Measurements from ENCODE around the gene MIS18A. TPM values are rescaled to one million over a fixed set of nuclear protein-coding genes. Genes with fewer than 3 reads are reported as not detected.

Gene MIS18A
- total RNA-seq, 1 experiment from 2014 or later, result 27.5 TPM

DNA sequence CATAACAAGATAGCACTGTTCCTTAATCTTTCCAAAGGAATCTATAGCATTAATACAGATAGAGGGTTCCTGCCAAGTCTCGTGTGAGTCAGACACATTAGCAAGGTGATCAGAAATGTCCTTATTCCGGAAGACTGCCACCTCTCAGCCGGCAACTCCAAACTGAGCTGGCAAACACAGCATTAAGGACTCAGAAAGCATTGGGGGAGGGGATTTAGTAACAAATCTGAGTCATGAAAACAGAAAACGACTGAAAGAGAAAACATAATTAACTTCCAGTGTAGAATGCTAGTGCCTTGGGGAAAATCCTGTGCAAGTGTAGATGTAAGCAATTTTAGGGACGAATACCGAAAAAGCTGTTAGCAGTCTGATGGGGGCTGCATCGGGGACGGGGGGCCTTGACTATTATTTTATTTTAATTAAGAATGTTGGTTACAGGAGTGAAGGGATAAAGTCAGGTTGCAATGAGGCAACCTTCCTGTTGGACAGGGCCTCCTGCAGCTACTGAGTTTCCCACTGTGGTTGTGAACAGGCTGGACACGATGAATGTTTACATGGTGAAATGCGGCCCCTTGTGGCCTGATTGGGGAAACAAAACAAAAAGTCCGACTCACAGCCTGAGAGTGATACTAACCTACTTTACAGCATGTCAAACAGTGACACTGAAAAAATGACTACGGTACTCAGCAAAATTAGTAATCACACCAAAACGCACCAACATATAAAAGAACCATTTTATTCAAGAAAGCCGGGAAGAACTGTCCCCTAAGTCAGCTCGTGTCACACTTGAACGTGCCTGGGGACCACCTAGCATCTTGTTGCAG, 20.7 kb downstream of the MIS18A start:
- no peak overlapping the region for H3K27ac Mint-ChIP-seq (ENCODE audit: unreplicated experiment)
- BruUV-seq (replicated peaks), result no TSS peak
- no peak overlapping the region for H3K4me3 Mint-ChIP-seq (ENCODE audit: unreplicated experiment)
- ChIA-PET CTCF (interaction anchor here (0.6 to 2.2 kb wide), 6 partner anchors 357 to 477 kb away, joined by 3 to 12 read pairs (median 8); no protein-coding TSS in a partner anchor), POLR2A (no interaction called here)
- H3K9me3 Mint-ChIP-seq (ENCODE audit: unreplicated experiment), result no peaks in the 10 kb centered on the region
- no peaks in the 10 kb centered on the region for H3K4me1 Mint-ChIP-seq (ENCODE audit: low read depth, unreplicated experiment)
- peak; percentile 63 to 72 for DNase-seq
- peaks cover 5% of the 10 kb centered on the region for H3K36me3 Mint-ChIP-seq (ENCODE audit: insufficient read depth, unreplicated experiment)
- H3K36me3 ChIP-seq (ENCODE audit: control insufficient read depth, insufficient read depth, low read length), result no peaks in the 10 kb centered on the region
- no peak overlapping the region for H3K4me3 ChIP-seq (ENCODE audit: low read depth, low read length)
- H3K27me3 Mint-ChIP-seq (ENCODE audit: insufficient read depth, unreplicated experiment), result peaks cover 14% of the 10 kb centered on the region
- no peaks in the 10 kb centered on the region for H3K4me1 ChIP-seq
- no peaks in the 10 kb centered on the region for H3K27me3 ChIP-seq (replicated peaks; ENCODE audit: control insufficient read depth, insufficient read depth, low read length)
- H3K9me3 ChIP-seq, result no peaks in the 10 kb centered on the region
- intact Hi-C loops (cut with micrococcal nuclease; ENCODE audit: unreplicated experiment), result loop anchor here (1.0 to 10.0 kb wide), 4 partner anchors 263 to 477 kb away; no protein-coding TSS in a partner anchor
- TF ChIP-seq, protein P1, sequence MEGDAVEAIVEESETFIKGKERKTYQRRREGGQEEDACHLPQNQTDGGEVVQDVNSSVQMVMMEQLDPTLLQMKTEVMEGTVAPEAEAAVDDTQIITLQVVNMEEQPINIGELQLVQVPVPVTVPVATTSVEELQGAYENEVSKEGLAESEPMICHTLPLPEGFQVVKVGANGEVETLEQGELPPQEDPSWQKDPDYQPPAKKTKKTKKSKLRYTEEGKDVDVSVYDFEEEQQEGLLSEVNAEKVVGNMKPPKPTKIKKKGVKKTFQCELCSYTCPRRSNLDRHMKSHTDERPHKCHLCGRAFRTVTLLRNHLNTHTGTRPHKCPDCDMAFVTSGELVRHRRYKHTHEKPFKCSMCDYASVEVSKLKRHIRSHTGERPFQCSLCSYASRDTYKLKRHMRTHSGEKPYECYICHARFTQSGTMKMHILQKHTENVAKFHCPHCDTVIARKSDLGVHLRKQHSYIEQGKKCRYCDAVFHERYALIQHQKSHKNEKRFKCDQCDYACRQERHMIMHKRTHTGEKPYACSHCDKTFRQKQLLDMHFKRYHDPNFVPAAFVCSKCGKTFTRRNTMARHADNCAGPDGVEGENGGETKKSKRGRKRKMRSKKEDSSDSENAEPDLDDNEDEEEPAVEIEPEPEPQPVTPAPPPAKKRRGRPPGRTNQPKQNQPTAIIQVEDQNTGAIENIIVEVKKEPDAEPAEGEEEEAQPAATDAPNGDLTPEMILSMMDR (IDR thresholded peaks at IDR 0.05; ENCODE audit: insufficient read depth in 1 of 2, low read depth in 1 of 2, low read length in 1 of 2, severe bottlenecking in 1 of 2, unreplicated experiment in 1 of 2), result peak; percentile 67 to 76

DNA sequence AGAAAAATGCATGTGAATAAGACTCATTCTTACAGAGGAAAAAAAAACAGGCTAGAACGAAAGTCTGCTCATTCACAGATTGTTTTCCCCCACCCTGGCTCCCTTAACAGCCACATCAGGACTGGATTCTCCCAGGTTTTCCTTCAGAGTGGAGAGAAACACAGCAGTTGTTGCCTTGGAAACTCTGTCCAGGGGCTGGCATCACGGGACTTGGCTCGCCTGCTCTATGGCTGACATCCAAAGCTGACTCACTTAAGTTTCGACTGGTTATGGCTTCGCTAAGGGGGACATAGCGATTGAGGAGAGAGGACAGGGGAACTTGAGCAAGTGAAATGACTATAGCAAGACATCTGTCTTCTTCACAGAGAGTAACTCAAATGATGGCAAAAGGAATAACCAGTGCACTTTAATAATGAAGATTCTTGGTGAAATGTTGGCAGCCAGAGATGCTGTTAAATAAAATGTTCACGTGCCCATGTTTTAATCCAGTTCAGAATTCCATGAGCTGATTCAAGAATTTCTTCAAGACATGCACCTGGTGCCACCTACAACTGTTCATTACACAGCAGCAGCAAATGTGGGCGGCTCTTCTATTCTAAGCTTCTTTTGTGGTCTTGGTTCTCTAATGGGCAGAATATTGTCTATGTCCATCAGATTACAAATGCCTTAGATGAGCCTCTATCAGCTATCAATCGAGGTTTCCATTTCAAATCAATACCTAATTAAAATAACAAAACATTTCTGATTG, 21.8 kb downstream of the MIS18A start:
- BruUV-seq (replicated peaks), result no TSS peak
- Histone ChIP-seq H3K4me3 (ENCODE audit: low read depth, low read length) (no peak overlapping the region), H3K27me3 (replicated peaks; ENCODE audit: control insufficient read depth, insufficient read depth, low read length) (no peaks in the 10 kb centered on the region), H3K9me3 (no peaks in the 10 kb centered on the region), H3K4me1 (no peaks in the 10 kb centered on the region), H3K36me3 (ENCODE audit: control insufficient read depth, insufficient read depth, low read length) (no peaks in the 10 kb centered on the region)
- ChIA-PET CTCF (interaction anchor here (1.2 to 2.2 kb wide), 2 partner anchors 469 to 476 kb away, joined by 4 to 12 read pairs; no protein-coding TSS in a partner anchor), POLR2A (no interaction called here)
- intact Hi-C loops (cut with micrococcal nuclease; ENCODE audit: unreplicated experiment), result loop anchor here (10.0 kb wide), 1 partner anchor 262 kb away; no protein-coding TSS in a partner anchor
- Mint-ChIP-seq H3K4me1 (ENCODE audit: low read depth, unreplicated experiment) (no peaks in the 10 kb centered on the region), H3K27ac (ENCODE audit: unreplicated experiment) (no peak overlapping the region), H3K9me3 (ENCODE audit: unreplicated experiment) (no peaks in the 10 kb centered on the region), H3K36me3 (ENCODE audit: insufficient read depth, unreplicated experiment) (peaks cover 5% of the 10 kb centered on the region), H3K4me3 (ENCODE audit: unreplicated experiment) (no peak overlapping the region), H3K27me3 (ENCODE audit: insufficient read depth, unreplicated experiment) (peaks cover 17% of the 10 kb centered on the region)
- no peak for DNase-seq
- TF ChIP-seq, protein P1 (IDR thresholded peaks at IDR 0.05; ENCODE audit: insufficient read depth in 1 of 2, low read depth in 1 of 2, low read length in 1 of 2, severe bottlenecking in 1 of 2, unreplicated experiment in 1 of 2), result no peak

DNA sequence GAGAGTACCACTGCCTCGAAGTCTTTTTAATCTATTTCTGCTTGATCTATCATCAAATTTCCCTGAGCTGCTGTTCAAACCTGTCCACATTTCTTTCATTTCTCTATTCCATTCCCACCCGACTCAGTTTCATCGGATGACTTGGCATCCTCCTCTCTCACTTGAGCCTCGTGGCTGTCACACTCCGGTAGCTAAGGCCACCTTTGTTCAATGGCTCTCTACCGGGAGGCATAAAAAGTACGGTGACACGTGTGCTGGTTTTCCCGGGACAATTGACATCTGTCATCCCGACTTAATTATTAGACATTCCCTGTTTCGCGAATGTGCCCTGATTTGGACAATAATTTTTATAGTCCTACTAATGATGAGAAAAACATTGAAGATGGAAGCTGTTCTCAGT, 22.6 kb downstream of the MIS18A start:
- TF ChIP-seq, protein P1 (IDR thresholded peaks at IDR 0.05; ENCODE audit: insufficient read depth in 1 of 2, low read depth in 1 of 2, low read length in 1 of 2, severe bottlenecking in 1 of 2, unreplicated experiment in 1 of 2), result no peak
- Mint-ChIP-seq H3K27me3 (ENCODE audit: insufficient read depth, unreplicated experiment) (peaks cover 19% of the 10 kb centered on the region), H3K36me3 (ENCODE audit: insufficient read depth, unreplicated experiment) (peaks cover 5% of the 10 kb centered on the region), H3K27ac (ENCODE audit: unreplicated experiment) (no peak overlapping the region), H3K4me3 (ENCODE audit: unreplicated experiment) (no peak overlapping the region), H3K4me1 (ENCODE audit: low read depth, unreplicated experiment) (no peaks in the 10 kb centered on the region), H3K9me3 (ENCODE audit: unreplicated experiment) (no peaks in the 10 kb centered on the region)
- Histone ChIP-seq H3K4me3 (ENCODE audit: low read depth, low read length) (no peak overlapping the region), H3K27me3 (replicated peaks; ENCODE audit: control insufficient read depth, insufficient read depth, low read length) (no peaks in the 10 kb centered on the region), H3K9me3 (no peaks in the 10 kb centered on the region), H3K36me3 (ENCODE audit: control insufficient read depth, insufficient read depth, low read length) (no peaks in the 10 kb centered on the region), H3K4me1 (no peaks in the 10 kb centered on the region)
- ChIA-PET CTCF (interaction anchor here (2.2 kb wide), 1 partner anchor 475 kb away, joined by 12 read pairs; no protein-coding TSS in a partner anchor), POLR2A (no interaction called here)
- DNase-seq, result no peak
- intact Hi-C loops (cut with micrococcal nuclease; ENCODE audit: unreplicated experiment), result loop anchor here (10.0 kb wide), 1 partner anchor 261 kb away; no protein-coding TSS in a partner anchor
- BruUV-seq (replicated peaks), result no TSS peak

Data from Caco-2 (cell line).